MCF 10A (cell line): Measurements from ENCODE around the gene GRIK1. TPM values are rescaled to one million over a fixed set of nuclear protein-coding genes. Genes with fewer than 3 reads are reported as not detected.
A peak's percentile ranks its signal among the peaks of the same experiment; 100 is the strongest.

Experiments
- BruUV-seq: library from RNA; stranded (reverse); fragments of 400-500 nt; replicated peaks from 2 replicates; lab custom pipeline; 2021; lab: Mats Ljungman, UMichigan
- CTCF ChIA-PET: fragments of 300-600 bp; sonication (Branson Sonifier 250); formaldehyde crosslinking; extraction: SDS; loops from one replicate; lab custom pipeline; 2021; ENCODE audit warnings: antibody characterized with exemption, inconsistent platforms; lab: Yijun Ruan, JAX
- POLR2A ChIA-PET: fragments of 300-600, 350-650 bp; sonication (Branson Sonifier 250); formaldehyde crosslinking; extraction: SDS; loops from one replicate; lab custom pipeline; 2020; ENCODE audit warnings: antibody characterized with exemption, inconsistent platforms; lab: Yijun Ruan, JAX
- DNase-seq: peaks from one replicate; pipeline ENCODE4 v3.0.0-alpha.2; 2018; ENCODE audit not compliant: unreplicated experiment
- H3K27ac Mint-ChIP-seq: one replicate; pipeline ENCODE4 v1.8.0; 2022; ENCODE audit warnings: mild to moderate bottlenecking, low read depth, mixed read lengths; ENCODE audit not compliant: unreplicated experiment
- H3K27me3 Mint-ChIP-seq: one replicate; pipeline ENCODE4 v1.8.0; 2022; ENCODE audit warnings: mixed read lengths; ENCODE audit not compliant: insufficient read depth, unreplicated experiment
- H3K36me3 Mint-ChIP-seq: one replicate; pipeline ENCODE4 v1.8.0; 2022; ENCODE audit warnings: mild to moderate bottlenecking, moderate library complexity, mixed read lengths; ENCODE audit not compliant: insufficient read depth, unreplicated experiment
- H3K4me1 Mint-ChIP-seq: one replicate; pipeline ENCODE4 v1.8.0; 2022; ENCODE audit warnings: mixed read lengths; ENCODE audit not compliant: insufficient read depth, unreplicated experiment
- H3K4me3 Mint-ChIP-seq: one replicate; pipeline ENCODE4 v1.8.0; 2022; ENCODE audit warnings: mild to moderate bottlenecking, moderate library complexity, mixed read lengths; ENCODE audit not compliant: unreplicated experiment
- H3K9me3 Mint-ChIP-seq: one replicate; pipeline ENCODE4 v1.8.0; 2022; ENCODE audit warnings: mixed read lengths; ENCODE audit not compliant: unreplicated experiment
- CTCF ChIP-seq: fragments of 200-600 bp; IDR thresholded peaks from one replicate; pipeline ENCODE4 v1.8.0; 2022; ENCODE audit warnings: antibody characterized with exemption, mild to moderate bottlenecking; ENCODE audit not compliant: unreplicated experiment
- intact Hi-C: fragments of 100-400 bp; cut with micrococcal nuclease; formaldehyde crosslinking; loops from 2 replicates; pipeline ENCODE4 v1.14.1; 2022
- total RNA-seq: library from RNA; stranded (reverse); gene quantifications from 2 replicates; pipeline ENCODE4 v1.2.3, GENCODE V29; 2022

The GRIK1 gene
- total RNA-seq, 1 experiment from 2014 or later = not detected

GRCh38 chr21:29719521-29719920 lies 220.3 kb downstream of the GRIK1 start:
- no peak for DNase-seq
- CTCF ChIA-PET = interaction anchor here (1.8 kb wide), 1 partner anchor 23 kb away, joined by 6 read pairs; no protein-coding TSS in a partner anchor
- H3K27me3 Mint-ChIP-seq = peaks cover 18% of the 10 kb centered on the region
- no peaks in the 10 kb centered on the region for H3K4me1 Mint-ChIP-seq
- H3K9me3 Mint-ChIP-seq = no peaks in the 10 kb centered on the region
- no peak for TF ChIP-seq CTCF
- POLR2A ChIA-PET = interaction anchor here (0.7 kb wide), 1 partner anchor 1977 kb away, joined by 4 read pairs; no protein-coding TSS in a partner anchor
- intact Hi-C loops = no loop called here
- no peaks in the 10 kb centered on the region for H3K36me3 Mint-ChIP-seq
- no peak overlapping the region for H3K27ac Mint-ChIP-seq
- no TSS peak for BruUV-seq
- H3K4me3 Mint-ChIP-seq = no peak overlapping the region

GRCh38 chr21:29718081-29718815 lies 221.5 kb downstream of the GRIK1 start:
- Mint-ChIP-seq H3K4me1 (no peaks in the 10 kb centered on the region), H3K27ac (no peak overlapping the region), H3K27me3 (peaks cover 18% of the 10 kb centered on the region), H3K36me3 (no peaks in the 10 kb centered on the region), H3K9me3 (no peaks in the 10 kb centered on the region), H3K4me3 (no peak overlapping the region)
- POLR2A ChIA-PET = interaction anchor here (0.6 kb wide), 1 partner anchor 10 kb away, joined by 3 read pairs; no protein-coding TSS in a partner anchor
- no peak for TF ChIP-seq CTCF
- CTCF ChIA-PET = interaction anchor here (1.8 kb wide), 1 partner anchor 24 kb away, joined by 6 read pairs; no protein-coding TSS in a partner anchor
- peak; percentile 56 for DNase-seq
- intact Hi-C loops = no loop called here
- no TSS peak for BruUV-seq

GRCh38 chr21:29717659-29718058 lies 222.1 kb downstream of the GRIK1 start:
- TF ChIP-seq CTCF = no peak
- no TSS peak for BruUV-seq
- H3K27me3 Mint-ChIP-seq = peaks cover 18% of the 10 kb centered on the region
- no peak for DNase-seq
- CTCF ChIA-PET = no interaction called here
- no peaks in the 10 kb centered on the region for H3K9me3 Mint-ChIP-seq
- intact Hi-C loops = no loop called here
- H3K4me1 Mint-ChIP-seq = no peaks in the 10 kb centered on the region
- POLR2A ChIA-PET = no interaction called here
- no peaks in the 10 kb centered on the region for H3K36me3 Mint-ChIP-seq
- H3K4me3 Mint-ChIP-seq = no peak overlapping the region
- H3K27ac Mint-ChIP-seq = no peak overlapping the region

GRCh38 chr21:29716753-29717152 lies 223.0 kb downstream of the GRIK1 start:
- no peak for DNase-seq
- Mint-ChIP-seq H3K4me1 (no peaks in the 10 kb centered on the region), H3K9me3 (no peaks in the 10 kb centered on the region), H3K27ac (no peak overlapping the region), H3K27me3 (peaks cover 17% of the 10 kb centered on the region), H3K4me3 (no peak overlapping the region), H3K36me3 (no peaks in the 10 kb centered on the region)
- intact Hi-C loops = no loop called here
- ChIA-PET POLR2A (no interaction called here), CTCF (no interaction called here)
- no TSS peak for BruUV-seq
- no peak for TF ChIP-seq CTCF
